HT1080 (cell line): ENCODE results near the gene DPH6. TPM values are rescaled to one million over a fixed set of nuclear protein-coding genes. Genes with fewer than 3 reads are reported as not detected.
"Not testable (repeated sequence)": the region's sequence is repeated elsewhere in the genome, so short reads cannot be mapped to it uniquely, and the experiment has no call there.

Experiments used
- DNase-seq: peaks from one replicate; pipeline ENCODE4 v3.0.0-alpha.2; 2015; ENCODE audit warnings: low read depth
- small RNA-seq: library from RNA; depleted of rRNA; stranded (forward); fragments of <200 nt; gene quantifications from one replicate; pipeline ENCODE3, GENCODE V24; 2014
- total RNA-seq: library from RNA; depleted of rRNA; stranded (reverse); fragments of >200 nt; shearing (Covaris generic); gene quantifications from 2 replicates; pipeline ENCODE4 v1.2.3, GENCODE V29; 2014

The DPH6 gene
- total RNA-seq, 1 experiment from 2014 or later, result 14.0 TPM

DNA sequence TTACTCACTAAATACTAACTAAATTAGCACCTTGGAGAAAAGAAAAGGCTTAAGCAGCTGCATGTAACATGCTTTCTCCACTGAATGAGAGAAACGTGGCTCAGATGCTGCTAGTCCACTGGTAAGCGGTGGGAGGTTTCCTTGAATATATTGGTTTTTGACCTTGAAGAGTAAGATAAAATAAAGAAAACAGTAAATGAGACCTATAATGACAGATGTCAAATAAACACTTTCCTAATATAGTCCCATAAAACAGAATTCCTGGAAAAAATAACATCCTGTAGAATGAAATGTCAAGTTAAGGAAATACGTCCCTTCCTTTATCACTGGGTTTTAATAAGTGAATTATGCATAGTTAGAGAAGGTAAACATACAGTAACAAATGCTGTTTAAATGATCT lies 215.0 kb downstream of the DPH6 start:
- no peak for DNase-seq

- DNase-seq, result no peak
Measured at GRCh38 chr15:35330048-35330695, 215.8 kb downstream of the DPH6 start.

DNA sequence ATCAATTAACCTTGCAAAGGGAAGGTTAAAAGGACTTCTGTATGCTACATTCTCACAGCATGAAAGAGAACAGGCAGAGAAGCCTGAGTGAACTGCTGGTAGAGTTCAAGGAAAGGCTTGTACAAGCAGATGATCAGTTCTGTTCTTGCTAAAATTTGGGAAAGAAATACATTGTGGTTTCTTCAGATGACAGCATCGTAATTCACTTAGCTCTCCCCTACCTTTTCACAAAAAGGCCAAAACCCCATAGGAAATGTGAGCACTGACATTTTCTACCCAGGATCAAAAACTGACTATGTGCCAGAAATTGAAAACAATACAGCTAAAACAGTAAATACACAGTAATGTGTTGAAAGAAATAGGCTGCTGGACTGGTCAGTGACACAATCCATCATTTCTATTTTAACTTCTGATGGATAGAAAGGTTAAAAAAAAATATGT lies 216.4 kb downstream of the DPH6 start:
- no peak for DNase-seq

GRCh38 chr15:35328836-35329235 lies 217.1 kb downstream of the DPH6 start:
- not testable (repeated sequence) for DNase-seq

DNA sequence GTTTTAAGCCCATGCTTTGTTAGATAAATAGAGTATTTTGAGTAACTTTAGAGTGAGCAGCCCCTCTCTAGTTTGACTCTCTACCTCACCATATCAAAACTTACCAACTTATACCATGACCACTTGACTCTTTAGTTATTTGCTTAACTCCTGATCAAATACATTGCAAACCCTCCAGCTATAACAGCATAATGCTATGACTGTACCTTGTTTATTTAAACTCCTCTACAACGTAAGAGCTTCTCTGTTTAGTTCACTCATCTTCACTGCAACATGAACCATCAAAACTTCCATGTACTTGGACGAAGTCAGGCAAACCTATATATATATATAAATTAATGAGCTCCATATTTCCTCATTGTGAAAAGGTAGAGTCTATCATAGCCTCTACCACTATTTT lies 218.2 kb downstream of the DPH6 start:
- no peak for DNase-seq

DNA sequence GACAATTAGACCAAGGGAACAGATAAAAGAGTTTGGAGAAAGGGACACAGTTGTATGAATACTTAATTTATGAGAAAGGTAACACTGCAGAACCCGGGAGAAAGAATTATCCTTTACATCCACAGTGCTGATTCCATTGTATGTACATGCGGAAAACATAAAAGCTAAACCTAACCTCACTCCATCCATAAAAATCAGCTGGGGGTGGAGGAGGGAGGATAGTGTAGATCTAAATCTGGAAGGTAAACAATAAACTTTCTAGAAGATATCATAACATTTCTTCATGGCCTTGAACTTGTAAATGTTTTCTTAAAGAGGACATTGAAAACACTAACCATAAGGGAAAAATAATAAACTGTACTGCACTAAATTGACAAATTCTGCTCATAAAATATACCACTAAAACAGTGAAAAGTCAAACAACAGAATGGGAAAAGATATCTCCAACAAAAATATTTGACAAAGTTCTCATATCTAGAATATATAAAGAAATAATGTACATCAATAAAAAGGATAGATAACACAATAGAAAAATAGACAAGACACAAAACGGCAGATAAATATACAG lies 220.5 kb downstream of the DPH6 start:
- no peak for DNase-seq

GRCh38 chr15:35323141-35323540 lies 222.8 kb downstream of the DPH6 start:
- DNase-seq, result no peak

DNA sequence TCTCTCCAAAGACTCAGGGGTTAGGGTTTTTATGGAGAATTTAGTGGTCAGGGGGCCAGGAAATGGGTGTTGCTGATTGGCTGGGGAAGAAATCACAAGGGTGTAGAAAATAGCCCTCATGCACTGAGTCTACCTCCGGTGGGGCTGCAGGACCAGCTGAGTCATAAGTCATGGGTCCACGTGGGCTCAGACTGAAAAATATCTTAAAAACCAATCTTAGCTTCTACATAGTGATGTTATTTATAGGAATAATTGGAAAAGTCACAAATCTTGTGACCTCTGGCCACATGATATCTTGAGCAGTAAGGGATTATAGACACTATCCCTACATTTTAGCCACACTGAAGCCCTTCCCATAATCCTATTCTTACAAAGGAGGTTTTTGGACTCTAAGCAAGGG lies 224.0 kb downstream of the DPH6 start:
- peak; percentile 25 for DNase-seq

- DNase-seq, result no peak
Measured at GRCh38 chr15:35320911-35321310, 225.1 kb downstream of the DPH6 start.

Small RNA genes within 50 kb of the gene (small RNA-seq; reads per million reads assigned to genes)
- gene AC019288.1 (not detected), gene MIR3942 (not detected)
